ENCODE data around the gene C14orf93. TPM values are rescaled to one million over a fixed set of nuclear protein-coding genes. Genes with fewer than 3 reads are reported as not detected.
A peak's percentile ranks its signal among the peaks of the same experiment; 100 is the strongest.

C14orf93 gene
- total and polyA plus RNA-seq, 9 of the 15 experiments (the other 6 are each of a cell fraction or from before 2014, with no cell fraction given) = 2.2 to 22.4 (median 16.1) TPM

DNA sequence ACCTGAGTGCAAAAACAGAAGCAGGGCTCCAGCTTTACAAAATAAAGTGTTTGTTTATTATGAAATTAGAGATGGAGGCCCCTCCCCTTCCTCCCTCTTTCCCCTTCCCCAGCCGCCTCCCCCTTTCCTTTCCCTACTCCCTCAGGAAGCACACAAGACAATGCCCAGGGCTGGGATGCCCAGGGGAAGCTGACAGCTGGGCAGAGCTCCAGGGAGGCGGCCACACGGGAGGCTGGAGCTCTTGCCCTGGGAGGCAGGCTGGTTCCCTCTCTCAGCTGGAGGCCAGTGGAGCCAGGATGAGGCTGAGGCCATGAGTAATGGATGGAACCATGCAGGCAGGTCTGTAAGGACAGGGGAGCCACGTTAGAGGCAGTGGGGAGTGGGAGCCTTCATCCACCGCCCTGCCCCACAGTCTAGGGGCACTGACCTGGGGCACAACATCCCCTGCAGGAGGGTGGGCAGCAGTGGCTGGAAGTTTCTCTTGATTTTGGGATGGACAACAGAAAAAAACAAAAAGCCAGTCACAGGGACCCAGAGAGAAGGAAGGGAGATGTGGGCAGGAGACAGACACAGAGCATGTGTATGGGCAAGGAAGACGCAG lies 37.2 kb upstream of the C14orf93 start (continued):
- TF ChIP-seq RBBP5 (IDR thresholded peaks at IDR 0.05; ENCODE audit: borderline replicate concordance, insufficient read depth, low read length, poor library complexity, severe bottlenecking) (no peak), TAF15 (IDR thresholded peaks at IDR 0.05; ENCODE audit: low read depth, low read length) (no peak), TOE1 (IDR thresholded peaks at IDR 0.05; ENCODE audit: borderline replicate concordance) (no peak), TOE1 (CRISPR knock-in tag; IDR thresholded peaks at IDR 0.05; ENCODE audit: borderline replicate concordance, low read depth) (no peak), NBN (IDR thresholded peaks at IDR 0.05; ENCODE audit: low read depth) (no peak), NCOA1 (IDR thresholded peaks at IDR 0.05; ENCODE audit: low read depth) (no peak)

GRCh38 chr14:23045419-23046357 lies 35.7 kb upstream of the C14orf93 start:
- no peaks in the 10 kb centered on the region for H3K27me3 ChIP-seq (ENCODE audit: control insufficient read depth in 2 of 2, insufficient read depth in 2 of 2, low read length in 2 of 2)
- H3K9me3 ChIP-seq (replicated peaks; ENCODE audit: control insufficient read depth, insufficient read depth, low read depth, low read length) = no peaks in the 10 kb centered on the region
- FAIRE-seq = peak; percentile 46
- peak; percentile 19 for ATAC-seq
- H3K4me2 ChIP-seq (ENCODE audit: insufficient read depth, low read length) = peak overlapping the region; percentile 46; the same call in 1 of the 2 replicates
- intact Hi-C loops (cut with micrococcal nuclease) (no loop called here), in situ Hi-C loops (cut with MboI) (no loop called here)
- H3K9ac ChIP-seq (ENCODE audit: insufficient read depth in 1 of 2, low read depth in 2 of 2, low read length in 2 of 2) = peak overlapping the region; percentile 12; a peak in 1 of 4 replicates
- H3K9me1 ChIP-seq (ENCODE audit: control insufficient read depth, insufficient read depth, low read length) = no peaks in the 10 kb centered on the region
- DNase-seq (ENCODE audit: extremely low read depth in 1 of 4, low spot score in 3 of 4) = no peak
- ChIA-PET POLR2A (interaction anchor here (0.5 to 1.7 kb wide), 5 partner anchors 12 to 313 kb away, joined by 3 to 5 read pairs (median 4); no protein-coding TSS in a partner anchor), CTCF (ENCODE audit: low intra/inter-chr PET ratio) (no interaction called here)
- H3K79me2 ChIP-seq (ENCODE audit: control insufficient read depth, insufficient read depth, low read length) = no peaks in the 10 kb centered on the region
- H4K20me1 ChIP-seq (replicated peaks; ENCODE audit: control insufficient read depth, insufficient read depth, low read length) = no peaks in the 10 kb centered on the region
- H3K36me3 ChIP-seq (ENCODE audit: control insufficient read depth, insufficient read depth, low read length) = peaks cover 3% of the 10 kb centered on the region; the same call in 1 of the 3 replicates
- H2AFZ ChIP-seq (ENCODE audit: low read depth, low read length) = peak overlapping the region; percentile 78
- no peak overlapping the region for H3K4me3 ChIP-seq
- BruUV-seq (replicated peaks) = no TSS peak
- 50% methylated on average over 13 of the region's 13 CpGs for WGBS (ENCODE audit: insufficient coverage, low coverage, missing lambda C conversion rate)
- no peak overlapping the region; the same call in 2 of the 3 replicates for H3K27ac ChIP-seq (ENCODE audit: extremely low read depth, low read depth, low read length)
- H3K4me1 ChIP-seq (replicated peaks in 1 of 2; ENCODE audit: control insufficient read depth in 2 of 2, insufficient read depth in 2 of 2, low read length in 2 of 2) = peaks cover 15 to 35% of the 10 kb centered on the region in 2 experiments
- TF ChIP-seq CBX8 (IDR thresholded peaks at IDR 0.05; ENCODE audit: borderline replicate concordance, extremely low read depth, low read depth, low read length, poor library complexity, severe bottlenecking) (no peak), ZMIZ1 (IDR thresholded peaks at IDR 0.05; ENCODE audit: low read depth in 2 of 2, low read length in 2 of 2) (no peak), FOSL1 (tag; conservative IDR thresholded peaks at IDR 0.05) (peak; percentile 32; the same call in 1 of the 2 replicates), ZNF263 (CRISPR knock-in tag; IDR thresholded peaks at IDR 0.05; ENCODE audit: borderline replicate concordance) (peak; percentile 83), MYNN (IDR thresholded peaks at IDR 0.05) (no peak), MYNN (CRISPR knock-in tag; IDR thresholded peaks at IDR 0.05) (no peak)
- TF ChIP-seq, protein P1, sequence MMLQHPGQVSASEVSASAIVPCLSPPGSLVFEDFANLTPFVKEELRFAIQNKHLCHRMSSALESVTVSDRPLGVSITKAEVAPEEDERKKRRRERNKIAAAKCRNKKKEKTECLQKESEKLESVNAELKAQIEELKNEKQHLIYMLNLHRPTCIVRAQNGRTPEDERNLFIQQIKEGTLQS (IDR thresholded peaks at IDR 0.05) = peak; percentile 36; the same call in 1 of the 2 replicates
- TF ChIP-seq, protein P1 (CRISPR knock-in tag; conservative IDR thresholded peaks at IDR 0.05) = no peak
